EH (cell line): Measurements from ENCODE around the gene CNPPD1.

ENCODE experiments used
- DNase-seq: peaks from one replicate; pipeline ENCODE4 v3.0.0-alpha.2; 2015; ENCODE audit warnings: low read depth

CNPPD1 gene

GRCh38 chr2:219122202-219122980 lies 54.3 kb downstream of the CNPPD1 start:
- DNase-seq: no peak
